NCI-H524 (cell line): Measurements from ENCODE around the gene MUCL3.
A peak's percentile ranks its signal among the peaks of the same experiment; 100 is the strongest.
"Not testable (repeated sequence)": the region's sequence is repeated elsewhere in the genome, so short reads cannot be mapped to it uniquely, and the experiment has no call there.

Experiments used
- DNase-seq, 2 experiments: peaks; one replicate each; lab custom pipeline; 2025; lab: John Stamatoyannopoulos, UW

The MUCL3 gene

DNA sequence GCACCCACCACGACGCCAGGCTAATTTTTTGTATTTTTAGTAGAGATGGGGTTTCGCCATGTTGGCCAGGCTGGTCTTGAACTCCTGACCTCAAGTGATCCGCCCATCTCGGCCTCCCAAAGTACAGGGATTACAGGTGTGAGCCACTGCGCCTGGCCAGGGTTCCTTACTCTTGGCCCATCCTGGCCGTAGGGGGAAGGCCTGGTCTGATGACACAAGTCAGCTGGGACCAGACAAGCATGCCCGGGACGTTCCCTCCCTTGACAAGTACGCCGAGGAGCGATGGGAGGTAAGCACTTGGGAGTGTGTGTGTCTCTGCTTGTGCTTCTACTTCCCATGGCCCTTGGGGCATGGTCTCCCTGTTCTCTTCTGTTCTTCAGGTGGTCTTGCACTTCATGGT lies 30.3 kb upstream of the MUCL3 start:
- DNase-seq: not testable (repeated sequence)

- DNase-seq: no peak
Observed at GRCh38 chr6:30912746-30913520, 27.8 kb upstream of the MUCL3 start.

DNA sequence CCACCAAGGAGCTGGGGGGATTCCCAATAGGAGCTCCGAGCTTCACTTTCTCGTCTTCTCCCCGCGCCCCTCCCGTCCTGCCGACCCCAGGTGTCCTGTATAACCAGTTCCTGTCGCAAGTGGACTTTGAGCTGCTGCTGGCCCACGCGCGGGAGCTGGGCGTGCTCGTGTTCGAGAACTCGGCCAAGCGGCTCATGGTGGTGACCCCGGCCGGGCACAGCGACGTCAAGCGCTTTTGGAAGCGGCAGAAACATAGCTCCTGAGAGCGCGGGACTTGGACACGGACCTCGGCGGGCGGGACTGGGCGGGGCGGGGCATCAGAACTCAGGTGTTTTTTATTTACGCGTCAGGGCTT lies 27.1 kb upstream of the MUCL3 start:
- DNase-seq: no peak

DNA sequence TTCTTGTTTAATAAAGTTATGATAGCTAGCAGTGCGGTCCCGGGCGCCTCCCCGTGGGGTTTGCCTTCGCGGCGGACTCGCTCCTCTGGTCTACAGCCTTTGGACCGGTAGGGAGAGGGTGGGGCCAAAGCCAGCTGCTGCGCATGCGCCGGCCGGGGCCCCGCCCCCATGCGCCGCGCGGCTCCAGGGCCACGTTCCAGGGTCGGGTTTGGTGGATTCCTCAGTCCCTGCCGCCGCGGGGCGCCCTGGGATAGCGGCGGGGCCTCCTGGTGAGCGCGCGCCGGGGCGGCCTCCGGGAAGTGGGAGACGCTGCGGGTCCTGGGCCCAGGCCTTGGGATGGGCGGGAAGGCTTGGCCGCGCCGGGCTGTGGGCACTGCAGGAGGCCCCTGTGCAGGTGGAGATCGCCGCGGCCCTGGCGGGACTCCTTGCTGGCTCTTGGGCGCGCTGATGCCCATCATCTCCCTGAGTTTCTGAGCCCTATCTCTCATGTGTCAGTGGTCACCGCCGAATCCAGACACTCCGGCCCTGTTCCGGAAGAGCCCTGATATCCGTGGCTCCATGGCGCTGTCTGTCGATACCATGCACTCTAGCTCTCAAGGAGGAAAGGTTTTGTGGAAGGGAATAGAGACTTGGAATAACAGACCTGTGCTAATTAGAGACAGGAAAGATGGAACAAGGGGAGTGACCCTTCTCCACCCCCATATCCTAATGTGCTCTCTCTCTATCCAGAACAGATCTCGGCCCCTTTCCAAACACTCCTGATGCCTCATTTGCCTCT lies 26.5 kb upstream of the MUCL3 start, which contains the start of gene VARS2:
Gene VARS2, plus strand, starts transcription at position 163 of the 778 bp plus-strand sequence. Its CDS starts 599 bp downstream, at position 762.
- DNase-seq: peak; percentile 52 to 83

- no peak for DNase-seq
Observed at GRCh38 chr6:30914854-30915590, 25.8 kb upstream of the MUCL3 start.

GRCh38 chr6:30915591-30915946 lies 25.2 kb upstream of the MUCL3 start:
- DNase-seq: peak in 1 of 2 experiments; percentile 51

DNA sequence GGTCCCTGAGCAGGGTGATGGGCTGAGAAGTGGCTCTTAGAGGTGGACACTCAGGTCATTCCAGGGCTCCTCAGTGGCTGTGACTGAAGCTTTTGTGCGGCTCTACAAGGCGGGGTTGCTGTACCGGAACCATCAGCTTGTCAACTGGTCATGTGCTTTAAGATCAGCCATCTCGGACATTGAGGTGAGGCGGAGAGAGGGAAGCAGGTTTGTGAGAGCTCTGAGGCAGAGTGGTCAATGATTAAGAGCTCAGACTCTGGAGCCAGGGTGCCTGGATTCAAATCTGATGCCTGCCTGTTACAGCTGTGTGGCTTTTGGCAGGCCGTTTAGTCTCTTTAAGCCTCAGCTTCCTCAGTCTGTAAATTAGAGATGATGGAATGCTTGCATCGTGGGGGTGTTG lies 23.7 kb upstream of the MUCL3 start:
- DNase-seq: no peak

DNA sequence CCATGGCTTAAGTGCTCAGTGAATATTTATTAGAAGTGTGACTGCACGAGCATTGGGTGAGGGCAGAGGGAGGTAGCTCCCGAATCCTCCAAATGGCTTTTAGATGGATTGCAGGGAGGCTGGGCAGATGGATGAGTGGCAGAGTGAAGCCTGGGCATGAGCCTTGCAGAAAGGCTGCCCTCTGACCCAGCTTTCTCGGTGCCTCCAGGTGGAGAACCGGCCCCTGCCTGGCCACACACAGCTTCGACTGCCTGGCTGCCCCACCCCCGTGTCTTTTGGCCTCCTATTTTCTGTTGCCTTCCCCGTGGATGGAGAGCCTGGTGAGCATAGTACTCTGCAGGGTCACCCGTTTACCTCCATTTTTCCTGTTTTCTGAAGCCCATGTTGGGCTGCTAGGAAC lies 23.3 kb upstream of the MUCL3 start:
- no peak for DNase-seq

- DNase-seq: no peak
Observed at GRCh38 chr6:30918670-30919069, 22.1 kb upstream of the MUCL3 start.

GRCh38 chr6:30922447-30922852 lies 18.3 kb upstream of the MUCL3 start:
- no peak for DNase-seq

- DNase-seq: not testable (repeated sequence)
Observed at GRCh38 chr6:30924040-30924627, 16.6 kb upstream of the MUCL3 start.

- DNase-seq: no peak
Observed at GRCh38 chr6:30926644-30927043, 14.1 kb upstream of the MUCL3 start.

DNA sequence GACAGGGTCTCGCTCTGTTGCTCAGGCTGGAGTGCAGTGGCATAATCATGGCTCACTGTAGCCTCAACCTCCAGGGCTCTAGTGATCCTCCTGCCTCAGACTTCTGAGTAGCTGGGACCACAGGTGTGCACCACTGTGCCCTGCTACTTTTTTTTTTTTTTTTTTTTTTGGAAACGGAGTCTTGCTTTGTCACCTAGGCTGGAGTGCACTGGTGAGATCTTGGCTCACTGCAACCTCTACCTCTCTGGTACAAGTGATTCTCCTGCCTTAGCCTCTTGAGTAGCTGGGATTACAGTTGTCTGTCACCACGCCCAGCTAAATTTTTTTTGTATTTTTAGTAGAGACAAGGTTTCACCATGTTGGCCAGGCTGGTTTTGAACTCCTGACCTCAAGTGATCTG lies 13.7 kb upstream of the MUCL3 start:
- not testable (repeated sequence) for DNase-seq

GRCh38 chr6:30928677-30929076 lies 12.1 kb upstream of the MUCL3 start:
- no peak for DNase-seq

DNA sequence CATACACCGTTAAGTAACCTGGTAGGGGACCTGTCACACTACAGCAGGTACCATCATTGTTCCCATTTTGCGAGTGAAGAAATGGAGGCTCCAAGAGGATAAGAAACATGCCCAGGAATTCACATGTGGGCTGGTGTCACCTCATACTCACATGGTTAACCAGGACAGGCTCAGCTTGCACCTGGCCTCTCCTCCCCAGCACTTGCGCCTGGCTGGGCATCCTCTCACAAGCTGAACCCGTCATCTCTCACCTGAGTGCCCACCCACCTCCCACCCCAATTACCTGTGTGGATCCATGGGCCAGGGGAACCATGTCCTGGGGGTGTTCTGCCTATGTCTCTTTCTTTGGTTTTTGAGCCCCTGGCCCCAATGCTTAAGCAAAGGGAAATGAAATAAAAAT lies 10.3 kb upstream of the MUCL3 start:
- no peak for DNase-seq

DNA sequence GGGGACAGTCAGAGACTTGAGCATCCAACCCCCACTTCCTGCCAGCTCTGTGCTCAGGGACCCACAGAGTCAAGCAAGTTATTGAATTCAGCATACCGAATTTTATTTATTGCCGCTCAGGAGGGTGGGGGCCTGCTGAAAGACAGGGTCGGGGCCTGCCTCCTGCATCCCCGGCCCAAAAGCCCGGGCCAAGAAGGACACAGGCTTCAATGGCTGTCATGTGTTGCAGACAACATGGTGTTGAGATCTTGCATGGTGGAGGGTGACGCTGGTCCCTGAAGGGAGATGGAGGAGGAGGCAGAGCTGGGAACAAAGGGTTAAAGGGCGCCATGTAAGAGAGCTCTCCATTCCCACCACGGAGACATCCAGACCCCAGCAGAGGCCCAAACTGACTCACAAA lies 9.5 kb upstream of the MUCL3 start:
- DNase-seq: no peak

DNA sequence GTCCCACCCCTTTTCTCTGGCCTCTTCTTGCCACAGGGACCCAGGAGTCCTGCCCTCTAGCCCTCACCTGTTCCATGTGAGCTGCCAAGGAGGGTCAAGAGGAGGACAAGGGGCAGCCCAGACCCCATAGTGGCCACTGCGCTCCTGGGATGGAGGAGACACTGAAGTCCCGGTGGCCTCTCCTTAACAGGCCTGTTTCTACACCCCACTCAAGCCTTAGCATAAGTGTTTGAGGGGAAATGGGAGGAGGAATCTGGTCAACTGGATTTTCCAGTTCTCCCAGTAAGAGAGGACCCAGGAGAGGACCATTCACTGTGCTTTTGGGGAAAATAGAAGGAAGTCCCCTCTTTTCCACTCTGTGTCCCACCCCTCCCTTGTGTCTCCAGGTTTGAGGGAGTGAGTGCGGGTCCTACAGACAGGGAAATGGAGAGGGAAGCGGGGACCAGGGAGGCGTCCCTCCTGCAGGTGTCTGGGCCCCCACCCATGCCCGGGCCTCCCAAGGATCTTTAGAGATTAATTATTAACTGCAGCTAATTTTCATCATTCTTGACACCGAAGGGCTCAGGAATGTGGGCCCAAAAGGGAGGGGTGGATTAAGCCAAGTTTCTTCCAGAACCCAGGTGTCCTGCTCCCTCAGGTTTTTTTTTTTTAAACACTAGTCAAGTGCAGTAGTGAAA lies 8.7 kb upstream of the MUCL3 start, which contains the start of gene SFTA2:
Gene SFTA2, minus strand, starts transcription at position 202 of the 677 bp plus-strand sequence. Its CDS starts 74 bp downstream, at position 128.
- DNase-seq: no peak

DNA sequence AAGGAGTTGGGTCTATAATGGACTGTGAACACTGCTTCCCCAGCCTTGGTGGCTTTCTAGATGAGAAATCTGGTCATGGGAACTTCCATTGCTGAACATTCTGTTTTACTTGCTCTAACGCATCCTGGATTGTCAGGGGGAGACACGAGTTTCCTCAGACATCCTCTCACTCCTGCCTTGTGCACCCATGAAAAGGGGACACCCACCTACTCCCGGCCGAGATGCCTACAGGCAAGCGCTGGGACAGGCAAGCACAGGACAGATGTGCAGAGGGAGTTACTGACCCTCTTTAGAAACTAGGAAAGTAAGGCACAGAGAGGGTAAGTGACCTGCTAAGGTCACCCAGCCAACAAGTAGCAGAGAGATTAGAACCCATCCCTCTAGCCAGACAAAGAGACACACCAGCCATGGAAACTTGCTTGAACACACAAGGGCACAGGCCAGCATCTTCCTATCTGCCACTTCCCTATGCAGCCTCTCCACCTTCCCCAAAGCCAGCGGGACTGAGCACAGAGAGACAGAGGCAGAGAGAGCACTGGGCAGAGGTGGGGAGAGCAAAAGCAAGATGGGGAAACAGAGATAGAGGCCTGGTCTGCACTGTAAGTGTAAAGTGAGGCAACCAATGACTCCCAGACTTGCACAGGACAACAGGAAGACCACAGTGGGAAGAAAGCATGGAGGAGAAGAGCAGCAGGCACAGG lies 8.0 kb upstream of the MUCL3 start:
- no peak for DNase-seq

- DNase-seq: no peak
Observed at GRCh38 chr6:30935018-30935417, 5.8 kb upstream of the MUCL3 start.

GRCh38 chr6:30937265-30937664 lies 3.5 kb upstream of the MUCL3 start:
- DNase-seq: no peak

- no peak for DNase-seq
Observed at GRCh38 chr6:30938730-30939129, 2.0 kb upstream of the MUCL3 start.
